Brain microvascular endothelial cell (primary cell): ENCODE results near the gene NMB.
"Not testable (repeated sequence)": the region's sequence is repeated elsewhere in the genome, so short reads cannot be mapped to it uniquely, and the experiment has no call there.

Experiments
- DNase-seq: peaks from one replicate; pipeline ENCODE4 v3.0.0-alpha.2; 2020
- H3K27ac ChIP-seq: fragments of 250-450 bp; sonication (Bioruptor Pico); 2 replicates; pipeline ENCODE4 v1.5.1; 2020; ENCODE audit warnings: mild to moderate bottlenecking, moderate library complexity
- H3K27me3 ChIP-seq: fragments of 250-450 bp; sonication (Bioruptor Pico); replicated peaks from 2 replicates; pipeline ENCODE4 v1.5.1; 2020; ENCODE audit warnings: mild to moderate bottlenecking
- H3K36me3 ChIP-seq: fragments of 250-450 bp; sonication (Bioruptor Pico); replicated peaks from 2 replicates; pipeline ENCODE4 v1.5.1; 2020; ENCODE audit warnings: mild to moderate bottlenecking
- H3K4me3 ChIP-seq: 2 replicates; pipeline ENCODE4 v1.5.1; 2011; ENCODE audit warnings: low read depth, mild to moderate bottlenecking, control low read depth, low read length, moderate library complexity
- CTCF ChIP-seq: IDR thresholded peaks from 2 replicates; pipeline ENCODE4 v1.5.1; 2011; ENCODE audit warnings: low read depth, mild to moderate bottlenecking, moderate library complexity, low read length, control low read depth, inconsistent platforms; ENCODE audit errors: missing control alignments
- in situ Hi-C: cut with HindIII; loops from 2 replicates; pipeline ENCODE4 v1.10.0; 2017; ENCODE audit warnings: low sequenced_read_pairs, low pct_ligation_motif_present

Gene NMB

GRCh38 chr15:84696757-84697156 is 38.8 kb upstream of the NMB start:
- in situ Hi-C loops: no loop called here
- DNase-seq: no peak
- H3K4me3 ChIP-seq: no peak overlapping the region
- H3K27ac ChIP-seq: no peak overlapping the region
- H3K27me3 ChIP-seq: no peaks in the 10 kb centered on the region
- TF ChIP-seq CTCF: no peak
- H3K36me3 ChIP-seq: no peaks in the 10 kb centered on the region

DNA sequence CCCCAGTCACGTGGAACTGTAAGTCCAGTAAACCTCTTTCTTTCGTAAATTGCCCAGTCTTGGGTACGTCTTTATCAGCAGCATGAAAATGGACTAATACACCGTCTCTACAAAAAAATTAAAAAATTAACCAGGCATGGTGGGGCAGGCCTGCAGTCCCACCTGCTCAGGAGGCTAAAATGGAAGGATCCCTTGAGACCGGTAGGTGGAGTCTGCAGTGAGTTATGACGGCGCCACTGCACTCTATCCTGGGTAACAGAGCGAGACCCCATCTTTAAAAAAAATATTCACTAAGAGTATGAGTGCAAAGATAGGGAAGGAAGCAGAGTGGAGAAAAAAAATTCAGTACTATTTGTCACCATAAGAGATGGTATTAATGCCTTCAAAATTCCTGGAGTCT is 32.3 kb upstream of the NMB start:
- peaks cover 7% of the 10 kb centered on the region for H3K36me3 ChIP-seq
- no peak overlapping the region for H3K27ac ChIP-seq
- TF ChIP-seq CTCF: no peak
- in situ Hi-C loops: no loop called here
- H3K4me3 ChIP-seq: no peak overlapping the region
- no peaks in the 10 kb centered on the region for H3K27me3 ChIP-seq
- no peak for DNase-seq

- H3K36me3 ChIP-seq: peaks cover 7% of the 10 kb centered on the region
- in situ Hi-C loops: no loop called here
- H3K4me3 ChIP-seq: no peak overlapping the region
- H3K27me3 ChIP-seq: no peaks in the 10 kb centered on the region
- no peak for DNase-seq
- TF ChIP-seq CTCF: no peak
- H3K27ac ChIP-seq: no peak overlapping the region
Observed at GRCh38 chr15:84689858-84690257, 31.9 kb upstream of the NMB start.

DNA sequence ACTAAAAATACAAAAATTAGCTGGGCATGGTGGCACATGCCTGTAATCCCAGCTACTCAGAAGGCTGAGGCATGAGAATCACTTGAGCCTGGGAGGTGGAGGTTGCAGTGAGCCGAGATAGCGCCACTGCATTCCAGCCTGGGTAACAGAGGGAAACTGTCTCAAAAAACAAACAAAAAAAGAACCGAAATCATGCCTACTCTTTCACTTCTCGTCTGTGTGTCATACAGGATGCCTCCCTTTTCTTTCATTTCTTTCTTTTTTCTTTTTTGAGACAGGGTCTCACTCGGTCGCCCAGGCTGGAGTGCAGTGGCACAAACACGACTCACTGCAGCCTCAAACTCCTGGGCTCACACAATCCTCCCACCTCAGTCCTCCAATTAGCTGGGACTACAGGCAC is 28.4 kb upstream of the NMB start:
- Histone ChIP-seq H3K27ac (peak overlapping the region; percentile 95), H3K36me3 (peaks cover 10% of the 10 kb centered on the region)
- H3K4me3 ChIP-seq, in situ Hi-C loops, H3K27me3 ChIP-seq, DNase-seq: not testable (repeated sequence)

DNA sequence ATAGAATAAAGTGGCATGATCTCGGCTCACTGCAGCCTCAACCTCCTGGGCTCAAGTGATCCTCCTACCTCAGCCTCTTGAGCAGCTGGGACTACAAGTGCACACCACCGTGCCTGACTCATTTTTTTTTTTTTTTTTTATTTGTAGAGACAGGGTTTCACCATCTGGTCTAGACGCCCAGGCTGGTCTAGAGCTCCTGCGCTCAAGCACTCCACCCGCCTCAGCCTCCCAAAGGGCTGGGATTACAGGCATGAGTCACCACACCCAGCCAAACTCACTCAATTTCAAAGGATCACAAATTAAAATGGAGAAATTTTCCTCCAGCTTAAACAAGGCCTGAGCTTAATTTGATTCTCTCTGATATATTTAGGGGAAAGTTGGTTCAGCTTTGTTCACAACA is 27.3 kb upstream of the NMB start:
- Histone ChIP-seq H3K36me3 (peaks cover 12% of the 10 kb centered on the region), H3K27me3 (no peaks in the 10 kb centered on the region), H3K4me3 (no peak overlapping the region), H3K27ac (peak overlapping the region; percentile 95)
- DNase-seq: peak; percentile 91
- TF ChIP-seq CTCF: no peak
- in situ Hi-C loops: no loop called here

GRCh38 chr15:84684092-84684491 is 26.1 kb upstream of the NMB start:
- in situ Hi-C loops: no loop called here
- H3K4me3 ChIP-seq: no peak overlapping the region
- H3K27ac ChIP-seq: peak overlapping the region; percentile 95
- peaks cover 7% of the 10 kb centered on the region for H3K36me3 ChIP-seq
- no peak for TF ChIP-seq CTCF
- no peaks in the 10 kb centered on the region for H3K27me3 ChIP-seq
- DNase-seq: peak; percentile 93
